ENCODE data around the gene LIPE.

Gene LIPE

GRCh38 chr19:42427313-42427712 lies at the start of gene LIPE:
LIPE (minus strand) TSS chr19:42427388; CDS start chr19:42427149, 239 bp downstream.
- Histone ChIP-seq H3K36me3 (ENCODE audit: control insufficient read depth in 5 of 5, insufficient read depth in 5 of 5, low read length in 5 of 5) (no peaks in the 10 kb centered on the region), H3K9me3 (ENCODE audit: control insufficient read depth in 5 of 5, low read length in 5 of 5) (no peaks in the 10 kb centered on the region), H3K27ac (ENCODE audit: low read depth, low read length) (peak within 1 kb of the TSS; percentile 70)

GRCh38 chr19:42475366-42475765 lies 48.2 kb upstream of the LIPE start:
- Histone ChIP-seq H3K9ac (ENCODE audit: low read length in 5 of 5) (no peak overlapping the region), H3K9me3 (ENCODE audit: control insufficient read depth in 5 of 5, low read length in 5 of 5) (no peaks in the 10 kb centered on the region), H3K4me1 (ENCODE audit: control insufficient read depth in 5 of 5, insufficient read depth in 5 of 5, low read length in 5 of 5) (peaks cover 0 to 28% (median 24%) of the 10 kb centered on the region in 5 donors), H3K27ac (ENCODE audit: low read depth, low read length) (no peak overlapping the region), H3K4me3 (ENCODE audit: low read depth in 1 of 5, low read length in 5 of 5) (no peak overlapping the region), H3K36me3 (ENCODE audit: control insufficient read depth in 5 of 5, insufficient read depth in 5 of 5, low read length in 5 of 5) (no peaks in the 10 kb centered on the region), H3K27me3 (ENCODE audit: control insufficient read depth in 5 of 5, insufficient read depth in 4 of 5, low read length in 5 of 5) (no peaks in the 10 kb centered on the region)

More at GRCh38 chr19:42427313-42427712, at the start of gene LIPE:
- Histone ChIP-seq H3K9ac (ENCODE audit: low read length in 5 of 5) (peak within 1 kb of the TSS in 2 of 5 donors; percentile 47 to 75), H3K4me3 (ENCODE audit: low read depth in 1 of 5, low read length in 5 of 5) (peak within 1 kb of the TSS in 4 of 5 donors; percentile 50 to 88 (median 78)), H3K27me3 (ENCODE audit: control insufficient read depth in 5 of 5, insufficient read depth in 4 of 5, low read length in 5 of 5) (peaks cover 0 to 3% (median 0%) of the 10 kb centered on the region in 5 donors), H3K4me1 (ENCODE audit: control insufficient read depth in 5 of 5, insufficient read depth in 5 of 5, low read length in 5 of 5) (peaks cover 4 to 62% (median 57%) of the 10 kb centered on the region in 5 donors)

- Histone ChIP-seq H3K36me3 (ENCODE audit: control insufficient read depth in 5 of 5, insufficient read depth in 5 of 5, low read length in 5 of 5) (no peaks in the 10 kb centered on the region), H3K27ac (ENCODE audit: low read depth, low read length) (no peak overlapping the region), H3K4me1 (ENCODE audit: control insufficient read depth in 5 of 5, insufficient read depth in 5 of 5, low read length in 5 of 5) (peaks cover 0 to 30% (median 21%) of the 10 kb centered on the region in 5 donors), H3K4me3 (ENCODE audit: low read depth in 1 of 5, low read length in 5 of 5) (no peak overlapping the region), H3K27me3 (ENCODE audit: control insufficient read depth in 5 of 5, insufficient read depth in 4 of 5, low read length in 5 of 5) (no peaks in the 10 kb centered on the region), H3K9me3 (ENCODE audit: control insufficient read depth in 5 of 5, low read length in 5 of 5) (no peaks in the 10 kb centered on the region), H3K9ac (ENCODE audit: low read length in 5 of 5) (no peak overlapping the region)
These were observed 47.6 kb upstream of the LIPE start for GRCh38 chr19:42474743-42475142.

GRCh38 chr19:42473686-42474085 lies 46.5 kb upstream of the LIPE start:
- no peaks in the 10 kb centered on the region for H3K36me3 ChIP-seq (ENCODE audit: control insufficient read depth in 5 of 5, insufficient read depth in 5 of 5, low read length in 5 of 5)
- peaks cover 0 to 36% (median 25%) of the 10 kb centered on the region in 5 donors for H3K4me1 ChIP-seq (ENCODE audit: control insufficient read depth in 5 of 5, insufficient read depth in 5 of 5, low read length in 5 of 5)

GRCh38 chr19:42472402-42473147 lies 45.4 kb upstream of the LIPE start:
- no peak overlapping the region for H3K27ac ChIP-seq (ENCODE audit: low read depth, low read length)

More at GRCh38 chr19:42473686-42474085, 46.5 kb upstream of the LIPE start:
- Histone ChIP-seq H3K9me3 (ENCODE audit: control insufficient read depth in 5 of 5, low read length in 5 of 5) (no peaks in the 10 kb centered on the region), H3K4me3 (ENCODE audit: low read depth in 1 of 5, low read length in 5 of 5) (no peak overlapping the region), H3K27ac (ENCODE audit: low read depth, low read length) (no peak overlapping the region), H3K9ac (ENCODE audit: low read length in 5 of 5) (no peak overlapping the region), H3K27me3 (ENCODE audit: control insufficient read depth in 5 of 5, insufficient read depth in 4 of 5, low read length in 5 of 5) (no peaks in the 10 kb centered on the region)

GRCh38 chr19:42471554-42472249 lies 44.5 kb upstream of the LIPE start:
- Histone ChIP-seq H3K4me1 (ENCODE audit: control insufficient read depth in 5 of 5, insufficient read depth in 5 of 5, low read length in 5 of 5) (peaks cover 0 to 41% (median 29%) of the 10 kb centered on the region in 5 donors), H3K9ac (ENCODE audit: low read length in 5 of 5) (peak overlapping the region in 1 of 5 donors; percentile 31), H3K4me3 (ENCODE audit: low read depth in 1 of 5, low read length in 5 of 5) (no peak overlapping the region), H3K9me3 (ENCODE audit: control insufficient read depth in 5 of 5, low read length in 5 of 5) (no peaks in the 10 kb centered on the region), H3K27me3 (ENCODE audit: control insufficient read depth in 5 of 5, insufficient read depth in 4 of 5, low read length in 5 of 5) (no peaks in the 10 kb centered on the region), H3K36me3 (ENCODE audit: control insufficient read depth in 5 of 5, insufficient read depth in 5 of 5, low read length in 5 of 5) (no peaks in the 10 kb centered on the region), H3K27ac (ENCODE audit: low read depth, low read length) (no peak overlapping the region)

More at GRCh38 chr19:42472402-42473147, 45.4 kb upstream of the LIPE start:
- H3K4me1 ChIP-seq (ENCODE audit: control insufficient read depth in 5 of 5, insufficient read depth in 5 of 5, low read length in 5 of 5), result peaks cover 0 to 38% (median 32%) of the 10 kb centered on the region in 5 donors
- no peaks in the 10 kb centered on the region for H3K36me3 ChIP-seq (ENCODE audit: control insufficient read depth in 5 of 5, insufficient read depth in 5 of 5, low read length in 5 of 5)
- no peaks in the 10 kb centered on the region for H3K27me3 ChIP-seq (ENCODE audit: control insufficient read depth in 5 of 5, insufficient read depth in 4 of 5, low read length in 5 of 5)
- H3K9ac ChIP-seq (ENCODE audit: low read length in 5 of 5), result no peak overlapping the region
- H3K4me3 ChIP-seq (ENCODE audit: low read depth in 1 of 5, low read length in 5 of 5), result no peak overlapping the region
- no peaks in the 10 kb centered on the region for H3K9me3 ChIP-seq (ENCODE audit: control insufficient read depth in 5 of 5, low read length in 5 of 5)

- Histone ChIP-seq H3K36me3 (ENCODE audit: control insufficient read depth in 5 of 5, insufficient read depth in 5 of 5, low read length in 5 of 5) (no peaks in the 10 kb centered on the region), H3K9me3 (ENCODE audit: control insufficient read depth in 5 of 5, low read length in 5 of 5) (no peaks in the 10 kb centered on the region), H3K27me3 (ENCODE audit: control insufficient read depth in 5 of 5, insufficient read depth in 4 of 5, low read length in 5 of 5) (no peaks in the 10 kb centered on the region), H3K4me3 (ENCODE audit: low read depth in 1 of 5, low read length in 5 of 5) (no peak overlapping the region), H3K27ac (ENCODE audit: low read depth, low read length) (peak overlapping the region; percentile 5), H3K9ac (ENCODE audit: low read length in 5 of 5) (no peak overlapping the region), H3K4me1 (ENCODE audit: control insufficient read depth in 5 of 5, insufficient read depth in 5 of 5, low read length in 5 of 5) (peaks cover 3 to 51% (median 40%) of the 10 kb centered on the region in 5 donors)
These were observed 42.4 kb upstream of the LIPE start for GRCh38 chr19:42469311-42470235.

- Histone ChIP-seq H3K4me3 (ENCODE audit: low read depth in 1 of 5, low read length in 5 of 5) (no peak overlapping the region), H3K9ac (ENCODE audit: low read length in 5 of 5) (no peak overlapping the region), H3K27me3 (ENCODE audit: control insufficient read depth in 5 of 5, insufficient read depth in 4 of 5, low read length in 5 of 5) (no peaks in the 10 kb centered on the region), H3K4me1 (ENCODE audit: control insufficient read depth in 5 of 5, insufficient read depth in 5 of 5, low read length in 5 of 5) (peaks cover 3 to 51% (median 40%) of the 10 kb centered on the region in 5 donors), H3K36me3 (ENCODE audit: control insufficient read depth in 5 of 5, insufficient read depth in 5 of 5, low read length in 5 of 5) (no peaks in the 10 kb centered on the region), H3K27ac (ENCODE audit: low read depth, low read length) (no peak overlapping the region), H3K9me3 (ENCODE audit: control insufficient read depth in 5 of 5, low read length in 5 of 5) (no peaks in the 10 kb centered on the region)
These were observed 41.1 kb upstream of the LIPE start for GRCh38 chr19:42468273-42468796.

- H3K27me3 ChIP-seq (ENCODE audit: control insufficient read depth in 5 of 5, insufficient read depth in 4 of 5, low read length in 5 of 5), result no peaks in the 10 kb centered on the region
- peak overlapping the region in 2 of 5 donors; percentile 34 to 57 for H3K9ac ChIP-seq (ENCODE audit: low read length in 5 of 5)
- H3K4me1 ChIP-seq (ENCODE audit: control insufficient read depth in 5 of 5, insufficient read depth in 5 of 5, low read length in 5 of 5), result peaks cover 3 to 52% (median 39%) of the 10 kb centered on the region in 5 donors
- peak overlapping the region in 1 of 5 donors; percentile 9 for H3K4me3 ChIP-seq (ENCODE audit: low read depth in 1 of 5, low read length in 5 of 5)
- no peaks in the 10 kb centered on the region for H3K36me3 ChIP-seq (ENCODE audit: control insufficient read depth in 5 of 5, insufficient read depth in 5 of 5, low read length in 5 of 5)
- H3K9me3 ChIP-seq (ENCODE audit: control insufficient read depth in 5 of 5, low read length in 5 of 5), result no peaks in the 10 kb centered on the region
- H3K27ac ChIP-seq (ENCODE audit: low read depth, low read length), result peak overlapping the region; percentile 57
These were observed 40.1 kb upstream of the LIPE start for GRCh38 chr19:42467183-42467760.

Data from subcutaneous abdominal adipose tissue (tissue), 5 donors.